ENCODE results near the gene ANGPTL2.

- TF ChIP-seq MAZ (IDR thresholded peaks at IDR 0.05; ENCODE audit: borderline replicate concordance, low read depth, low read length) (no peak), CTCF (IDR thresholded peaks at IDR 0.05) (no peak), ELK1 (IDR thresholded peaks at IDR 0.05; ENCODE audit: low read depth, low read length) (no peak), NFE2L2 (conservative IDR thresholded peaks at IDR 0.05; ENCODE audit: low read length) (no peak), RCOR1 (IDR thresholded peaks at IDR 0.05; ENCODE audit: low read depth, low read length) (no peak), REST (IDR thresholded peaks at IDR 0.05) (no peak), MYC (IDR thresholded peaks at IDR 0.05; ENCODE audit: borderline replicate concordance, low read length) (no peak), RAD21 (conservative IDR thresholded peaks at IDR 0.05 in 1 of 2, IDR thresholded peaks at IDR 0.05 in 1 of 2) (no peak), BHLHE40 (IDR thresholded peaks at IDR 0.05; ENCODE audit: low read depth, low read length) (no peak)
- TF ChIP-seq, protein P1, sequence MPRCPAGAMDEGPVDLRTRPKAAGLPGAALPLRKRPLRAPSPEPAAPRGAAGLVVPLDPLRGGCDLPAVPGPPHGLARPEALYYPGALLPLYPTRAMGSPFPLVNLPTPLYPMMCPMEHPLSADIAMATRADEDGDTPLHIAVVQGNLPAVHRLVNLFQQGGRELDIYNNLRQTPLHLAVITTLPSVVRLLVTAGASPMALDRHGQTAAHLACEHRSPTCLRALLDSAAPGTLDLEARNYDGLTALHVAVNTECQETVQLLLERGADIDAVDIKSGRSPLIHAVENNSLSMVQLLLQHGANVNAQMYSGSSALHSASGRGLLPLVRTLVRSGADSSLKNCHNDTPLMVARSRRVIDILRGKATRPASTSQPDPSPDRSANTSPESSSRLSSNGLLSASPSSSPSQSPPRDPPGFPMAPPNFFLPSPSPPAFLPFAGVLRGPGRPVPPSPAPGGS (IDR thresholded peaks at IDR 0.05), result no peak
Observed at GRCh38 chr9:127147251-127147650, 24.8 kb upstream of the ANGPTL2 start.

Measured in A549 (cell line).